HG02840 (cell line): ENCODE results near the gene FUS.

ENCODE experiments used
- ATAC-seq: cut with Tn5 transposase; IDR thresholded peaks from one replicate; pipeline ENCODE4 v1.9.1; 2021; ENCODE audit warnings: mild to moderate bottlenecking, moderate library complexity, moderate number of reproducible peaks; ENCODE audit not compliant: unreplicated experiment, low FRiP score

Gene FUS

DNA sequence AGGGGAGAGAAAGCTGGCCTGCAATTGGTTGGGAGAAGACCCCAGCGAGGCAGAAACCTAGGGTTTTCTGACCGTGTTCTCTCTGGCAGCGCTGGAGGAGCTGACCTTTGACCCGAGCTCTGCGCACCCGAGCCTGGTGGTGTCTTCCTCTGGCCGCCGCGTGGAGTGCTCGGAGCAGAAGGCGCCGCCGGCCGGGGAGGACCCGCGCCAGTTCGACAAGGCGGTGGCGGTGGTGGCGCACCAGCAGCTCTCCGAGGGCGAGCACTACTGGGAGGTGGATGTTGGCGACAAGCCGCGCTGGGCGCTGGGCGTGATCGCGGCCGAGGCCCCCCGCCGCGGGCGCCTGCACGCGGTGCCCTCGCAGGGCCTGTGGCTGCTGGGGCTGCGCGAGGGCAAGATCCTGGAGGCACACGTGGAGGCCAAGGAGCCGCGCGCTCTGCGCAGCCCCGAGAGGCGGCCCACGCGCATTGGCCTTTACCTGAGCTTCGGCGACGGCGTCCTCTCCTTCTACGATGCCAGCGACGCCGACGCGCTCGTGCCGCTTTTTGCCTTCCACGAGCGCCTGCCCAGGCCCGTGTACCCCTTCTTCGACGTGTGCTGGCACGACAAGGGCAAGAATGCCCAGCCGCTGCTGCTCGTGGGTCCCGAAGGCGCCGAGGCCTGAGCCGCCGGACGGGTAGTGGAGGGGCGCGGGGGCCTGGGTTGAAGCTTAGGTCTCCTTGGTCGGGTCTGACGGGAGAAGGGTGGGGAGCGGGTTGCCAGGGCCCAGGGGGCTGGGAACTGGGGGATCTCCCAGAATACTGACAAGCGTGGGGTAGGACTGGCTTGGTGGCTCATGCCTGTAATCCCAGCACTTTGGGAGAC is 44.4 kb downstream of the FUS start:
- no peak for ATAC-seq

DNA sequence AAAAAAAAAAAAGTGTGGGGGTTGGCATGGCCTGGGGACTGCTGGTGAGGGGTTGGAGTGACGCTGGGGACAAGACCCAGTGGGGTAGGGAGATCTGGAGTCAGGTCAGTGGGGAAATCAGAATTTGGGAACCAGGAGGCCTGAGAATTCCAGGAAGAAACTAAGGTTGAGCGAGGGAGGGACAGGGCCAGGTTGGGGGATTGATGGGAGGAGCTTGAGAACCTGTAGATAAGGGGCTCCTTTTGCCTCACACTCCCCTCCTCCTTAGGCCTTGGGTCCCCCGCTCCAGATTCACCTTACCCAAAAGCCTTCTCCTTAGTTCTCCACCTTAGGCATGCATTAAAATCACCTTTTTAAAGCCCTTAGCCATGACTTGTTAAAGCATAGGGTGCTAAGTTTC is 45.3 kb downstream of the FUS start:
- ATAC-seq = no peak

DNA sequence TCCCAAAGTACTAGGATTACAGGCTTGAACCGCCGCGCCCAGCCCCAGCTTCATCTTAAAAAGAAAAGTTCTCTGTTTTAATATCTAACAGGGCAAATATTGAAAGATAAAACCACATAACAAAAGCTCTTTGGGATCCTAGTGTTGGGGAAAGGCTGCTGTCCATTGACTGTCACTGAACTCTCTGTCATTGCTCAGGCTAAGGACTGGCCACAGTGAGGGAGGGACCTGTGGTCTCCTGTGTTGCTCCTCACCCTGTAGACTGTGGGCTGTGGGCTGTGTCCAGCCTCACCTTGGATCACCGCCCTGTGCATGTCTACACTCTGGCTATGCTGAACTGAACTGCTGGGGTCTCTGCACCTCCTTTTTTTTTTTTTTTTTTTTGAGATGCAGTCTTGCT is 48.3 kb downstream of the FUS start:
- no peak for ATAC-seq

DNA sequence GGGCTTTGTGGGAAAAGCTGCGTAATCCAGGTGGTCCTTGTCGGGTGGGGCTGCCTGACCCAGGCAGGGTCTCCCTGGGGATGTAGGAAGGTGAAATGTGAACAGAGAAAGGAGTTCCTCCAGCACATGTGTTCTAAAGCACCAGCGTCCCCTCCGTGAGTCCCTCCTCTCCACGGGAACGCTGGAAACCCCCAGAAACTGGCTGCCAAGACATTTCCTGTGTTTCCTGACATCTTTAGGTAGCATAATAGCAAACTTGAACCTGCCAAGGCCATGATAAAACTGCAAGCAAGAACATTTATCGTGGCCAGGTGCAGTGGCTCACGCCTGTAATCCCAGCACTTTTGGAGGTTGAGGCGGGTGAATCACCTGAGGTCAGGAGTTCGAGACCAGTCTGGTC is 49.6 kb downstream of the FUS start:
- no peak for ATAC-seq

DNA sequence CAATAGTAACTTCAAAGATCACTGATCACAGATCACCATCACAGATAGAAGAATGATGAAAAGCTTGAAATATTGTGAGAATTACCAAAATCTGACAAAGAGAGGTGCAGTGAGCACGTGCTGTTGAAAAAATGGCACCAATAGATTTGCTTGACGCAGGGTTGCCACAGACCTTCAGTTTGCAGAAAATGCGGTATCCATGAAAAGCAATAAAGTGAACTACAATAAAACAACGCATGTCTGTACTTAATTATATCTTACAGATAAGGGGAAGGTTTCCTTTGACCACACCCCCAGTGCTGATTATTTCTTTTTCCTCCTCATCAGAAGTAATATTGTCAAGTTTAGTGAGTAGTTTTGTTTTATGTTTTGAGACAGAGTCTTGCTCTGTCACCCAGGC is 58.1 kb downstream of the FUS start:
- no peak for ATAC-seq
